Measurements from ENCODE around the gene DEPP1.

Gene DEPP1

GRCh38 chr10:44978213-44978569 is 418 bp downstream of the DEPP1 start:
- DNase-seq (ENCODE audit: low spot score), result no peak

DNA sequence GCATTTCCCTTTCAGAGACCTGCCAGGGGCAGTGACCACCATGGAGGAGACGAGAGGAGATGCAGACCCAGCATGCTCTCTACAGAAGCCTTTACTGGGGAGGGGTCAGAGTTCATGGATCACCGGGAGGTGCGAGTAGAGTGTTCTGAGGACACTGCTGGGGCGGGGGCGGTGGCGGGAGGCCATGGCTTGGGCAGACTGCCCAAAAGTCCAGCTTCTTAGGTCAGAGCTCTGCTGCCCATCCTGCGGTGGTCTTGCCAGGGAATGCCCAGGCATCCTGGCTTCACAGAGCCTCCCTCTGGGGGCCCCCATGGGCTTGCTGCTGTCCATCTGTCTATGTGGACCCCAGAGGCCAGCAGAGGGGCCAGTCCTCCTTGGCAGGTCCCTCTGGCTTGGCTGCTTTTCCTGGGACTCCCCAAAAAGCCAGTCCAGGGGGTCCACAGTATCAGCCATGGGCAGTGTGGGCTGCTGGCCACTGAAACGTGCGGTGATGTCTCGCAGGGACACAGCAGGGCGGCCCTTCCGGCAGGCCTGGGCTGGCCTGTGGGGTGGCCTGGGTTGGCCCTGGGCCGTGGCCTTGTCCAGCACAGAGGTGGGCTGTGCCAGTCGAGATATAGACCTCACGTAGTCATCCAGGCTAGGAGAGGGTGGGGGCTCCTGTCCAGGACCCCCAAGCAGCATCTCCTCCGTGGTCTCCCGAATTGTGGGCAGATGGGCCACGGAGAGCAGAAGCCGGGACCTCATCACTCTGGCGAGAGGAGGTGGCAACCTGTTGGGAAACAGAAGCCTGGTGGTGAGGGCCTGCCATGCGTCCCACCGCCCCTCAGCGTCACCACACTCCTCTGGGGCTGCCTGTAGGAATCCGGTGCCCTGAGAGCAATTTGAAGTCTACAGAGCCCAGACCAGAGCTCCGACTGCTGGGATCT is 1.1 kb downstream of the DEPP1 start:
- DNase-seq (ENCODE audit: low spot score), result no peak

DNA sequence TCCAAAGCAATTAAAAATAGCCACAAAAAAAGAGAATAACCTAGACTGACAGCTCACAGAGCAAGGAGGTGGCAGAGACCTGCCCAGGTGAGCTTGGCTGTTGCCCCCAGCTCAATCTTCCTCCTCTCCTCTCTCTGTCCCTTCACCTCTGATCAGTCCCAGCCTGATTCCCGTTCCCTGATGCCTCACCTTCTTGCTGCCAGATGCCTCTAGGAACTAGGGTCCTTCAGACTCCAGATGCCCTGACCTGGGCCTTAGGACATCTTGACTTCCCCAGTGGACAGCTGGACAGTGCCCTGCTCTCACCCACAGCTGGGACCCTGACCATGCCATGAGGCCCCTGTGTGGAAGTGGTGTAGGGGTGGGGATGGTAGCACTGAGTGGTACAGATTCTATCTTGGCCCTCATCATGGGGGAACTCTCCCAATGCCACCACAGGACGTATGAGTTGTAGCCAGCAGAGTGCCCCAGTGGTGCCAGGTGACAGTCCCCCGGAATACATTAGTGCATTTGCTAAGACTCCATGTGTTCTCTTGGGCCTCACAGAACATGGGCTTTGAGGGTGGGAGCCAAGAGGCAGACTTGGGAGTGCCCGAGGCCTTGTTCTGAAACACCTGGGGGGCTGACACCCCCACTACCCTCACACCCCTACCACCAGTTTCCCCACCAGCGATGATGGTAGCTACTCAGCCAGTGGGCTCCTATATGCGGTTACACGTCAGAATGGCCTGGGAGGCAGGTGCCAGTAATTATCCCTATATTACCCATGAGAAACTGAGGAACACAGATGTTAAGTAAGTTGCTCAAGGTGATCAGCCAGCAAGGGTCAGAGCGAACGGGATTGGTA is 2.0 kb downstream of the DEPP1 start:
- no peak for DNase-seq (ENCODE audit: low spot score)

GRCh38 chr10:44975431-44976331 is 2.9 kb downstream of the DEPP1 start:
- no peak for DNase-seq (ENCODE audit: low spot score)

GRCh38 chr10:44974628-44975430 is 3.8 kb downstream of the DEPP1 start:
- DNase-seq (ENCODE audit: low spot score), result peak; percentile 27

DNA sequence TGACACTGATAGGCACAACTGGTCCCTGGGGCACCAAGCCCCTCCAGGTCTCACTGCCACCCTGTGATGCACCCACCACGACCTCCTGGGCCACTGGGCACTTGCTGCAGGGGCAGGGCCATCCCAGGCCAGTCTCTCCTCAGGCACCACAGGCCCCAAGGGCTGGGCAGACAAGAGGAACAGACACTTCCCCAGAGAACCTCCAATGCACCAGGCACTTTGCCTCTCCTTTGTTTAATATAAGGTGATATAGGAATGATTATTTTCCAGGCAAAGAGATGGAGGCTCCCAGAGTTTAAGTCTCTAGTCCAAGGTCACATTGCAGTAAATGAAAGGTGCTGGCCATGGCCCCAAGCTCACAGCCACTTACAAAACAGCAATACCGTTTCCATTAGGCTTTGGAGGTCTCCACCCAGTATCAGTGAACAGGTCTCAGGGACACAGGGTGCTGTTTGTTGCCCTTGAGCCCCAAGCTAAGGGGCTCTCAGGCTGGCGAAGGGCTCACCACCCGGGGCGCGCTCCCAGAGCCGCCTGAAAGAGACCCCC is 4.5 kb downstream of the DEPP1 start:
- DNase-seq (ENCODE audit: low spot score), result no peak

DNA sequence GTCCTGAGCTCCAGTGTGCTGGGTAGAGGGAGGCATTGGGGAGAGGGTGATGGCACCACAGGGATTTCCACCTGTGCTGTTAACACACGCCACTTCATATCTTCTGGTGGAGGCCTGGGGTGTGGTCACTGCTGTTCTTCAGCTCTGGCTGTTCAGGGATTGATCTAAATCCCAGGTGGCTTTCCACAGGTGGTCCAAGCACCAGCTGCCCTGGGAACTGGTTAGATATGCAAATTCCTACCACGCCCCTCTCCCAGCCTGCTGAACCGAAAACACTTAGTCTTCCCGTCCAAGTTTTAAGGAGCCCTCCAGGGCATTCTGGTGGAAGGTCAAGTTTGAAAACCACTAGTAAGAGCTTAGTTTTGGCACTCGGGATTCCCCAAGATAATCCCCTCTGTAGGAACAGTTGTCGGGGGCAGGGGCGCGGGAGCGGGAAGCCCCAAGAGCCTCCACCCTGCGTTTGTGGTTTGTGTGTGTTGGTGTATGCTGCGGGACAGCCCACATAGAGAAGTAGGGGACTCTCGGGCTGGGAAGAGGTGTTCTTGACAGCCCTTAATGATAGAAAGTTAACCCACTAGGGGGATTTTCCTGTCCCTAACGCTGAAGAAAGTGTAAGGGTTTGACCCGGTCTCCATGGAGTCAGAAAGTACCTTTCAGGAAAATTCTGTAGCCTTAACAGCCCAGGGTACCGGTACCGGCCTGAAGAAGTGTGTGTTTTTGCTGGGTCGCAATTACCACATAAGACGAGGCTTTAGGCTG is 5.1 kb downstream of the DEPP1 start:
- DNase-seq (ENCODE audit: low spot score), result no peak

DNA sequence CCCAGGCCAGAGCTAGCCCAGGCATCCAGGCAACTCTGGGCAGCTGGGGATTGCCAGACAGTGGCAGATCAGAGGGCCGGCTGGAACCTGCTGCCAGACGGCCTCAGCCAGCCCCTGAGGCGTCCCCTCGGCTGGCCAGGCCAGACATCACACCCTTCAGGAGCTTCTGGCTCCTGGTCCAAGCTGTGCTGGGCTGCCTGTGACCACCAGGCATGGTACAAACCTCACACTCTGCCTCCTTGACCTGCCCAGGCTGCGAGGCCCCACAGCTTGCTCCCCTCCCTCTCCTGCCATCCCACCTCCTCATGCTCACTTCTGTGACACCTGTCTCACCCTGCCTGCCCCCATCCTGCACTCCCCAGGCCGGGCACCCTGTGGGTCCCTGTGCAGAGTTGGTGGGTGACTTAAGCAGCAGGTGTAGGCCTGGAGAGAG is 5.7 kb downstream of the DEPP1 start:
- no peak for DNase-seq (ENCODE audit: low spot score)

GRCh38 chr10:44971935-44972757 is 6.5 kb downstream of the DEPP1 start:
- DNase-seq (ENCODE audit: low spot score), result no peak

GRCh38 chr10:44971434-44971833 is 7.2 kb downstream of the DEPP1 start:
- no peak for DNase-seq (ENCODE audit: low spot score)

- DNase-seq (ENCODE audit: low spot score), result no peak
Measured at GRCh38 chr10:44970812-44971395, 7.7 kb downstream of the DEPP1 start.

GRCh38 chr10:44969854-44970253 is 8.8 kb downstream of the DEPP1 start:
- DNase-seq (ENCODE audit: low spot score), result no peak

DNA sequence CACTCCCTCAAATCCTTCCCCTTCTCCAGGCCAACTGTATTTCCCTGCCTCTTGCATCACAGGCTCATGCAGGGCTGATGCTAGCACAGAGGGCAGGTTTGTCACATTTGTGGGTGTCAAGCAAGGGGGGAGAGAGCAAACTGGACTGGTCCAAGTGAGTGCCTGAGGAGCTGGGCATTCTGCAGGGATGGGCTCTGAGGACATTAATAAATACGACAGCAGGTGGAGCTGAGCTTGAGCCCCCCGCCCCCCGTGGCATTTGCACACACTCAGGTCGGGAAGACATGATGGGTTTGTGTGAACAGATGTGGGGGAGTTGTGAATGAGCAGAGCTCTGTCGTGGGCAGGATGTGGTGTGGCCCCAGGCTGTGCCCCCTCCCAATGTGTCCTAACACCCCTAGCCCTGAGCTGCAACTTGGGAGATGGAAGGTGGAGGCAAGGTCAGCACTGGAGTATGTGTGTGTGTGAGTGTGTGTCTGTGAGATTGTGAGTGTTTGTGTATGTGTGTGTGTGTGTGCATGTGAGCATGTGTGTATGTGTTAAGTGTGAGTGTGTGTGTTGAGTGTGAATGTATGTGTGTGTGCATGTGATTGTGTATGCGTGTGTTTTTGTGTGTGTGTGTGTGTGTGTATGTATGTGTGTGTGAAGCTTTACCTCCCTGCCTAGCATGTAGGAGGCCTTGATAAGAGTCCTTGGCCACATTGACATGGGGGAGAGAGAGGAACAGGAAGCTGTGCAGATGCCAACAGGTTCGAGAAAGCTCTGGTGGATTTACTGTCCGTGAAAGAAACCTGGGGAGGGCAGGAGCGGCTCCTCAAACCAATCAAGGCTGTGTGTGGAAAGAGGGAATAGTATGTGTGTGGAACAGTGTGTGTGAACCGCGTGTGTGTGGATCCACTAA is 9.9 kb downstream of the DEPP1 start:
- DNase-seq (ENCODE audit: low spot score), result no peak

DNA sequence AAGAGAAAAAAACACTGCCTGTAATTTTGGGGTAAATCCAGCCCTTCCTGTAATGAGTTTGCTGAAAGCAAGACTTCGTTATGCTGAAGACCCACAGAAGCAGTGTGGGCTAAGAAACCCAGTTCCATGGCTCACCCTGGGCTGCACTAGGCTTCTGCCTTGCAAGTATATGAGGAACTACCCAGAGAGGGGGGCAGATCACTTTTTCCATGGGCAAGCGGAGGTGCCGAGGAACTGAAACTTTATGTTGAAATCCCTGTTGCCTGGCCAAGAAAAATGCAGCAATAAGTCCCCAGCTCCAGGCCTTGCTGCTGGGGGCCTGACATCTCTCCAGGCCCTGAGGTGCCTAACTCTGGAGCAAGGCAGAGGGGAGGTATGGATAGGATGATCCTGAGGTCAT is 10.5 kb downstream of the DEPP1 start:
- no peak for DNase-seq (ENCODE audit: low spot score)

- DNase-seq (ENCODE audit: low spot score), result no peak
Measured at GRCh38 chr10:44967616-44968015, 11.0 kb downstream of the DEPP1 start.

DNA sequence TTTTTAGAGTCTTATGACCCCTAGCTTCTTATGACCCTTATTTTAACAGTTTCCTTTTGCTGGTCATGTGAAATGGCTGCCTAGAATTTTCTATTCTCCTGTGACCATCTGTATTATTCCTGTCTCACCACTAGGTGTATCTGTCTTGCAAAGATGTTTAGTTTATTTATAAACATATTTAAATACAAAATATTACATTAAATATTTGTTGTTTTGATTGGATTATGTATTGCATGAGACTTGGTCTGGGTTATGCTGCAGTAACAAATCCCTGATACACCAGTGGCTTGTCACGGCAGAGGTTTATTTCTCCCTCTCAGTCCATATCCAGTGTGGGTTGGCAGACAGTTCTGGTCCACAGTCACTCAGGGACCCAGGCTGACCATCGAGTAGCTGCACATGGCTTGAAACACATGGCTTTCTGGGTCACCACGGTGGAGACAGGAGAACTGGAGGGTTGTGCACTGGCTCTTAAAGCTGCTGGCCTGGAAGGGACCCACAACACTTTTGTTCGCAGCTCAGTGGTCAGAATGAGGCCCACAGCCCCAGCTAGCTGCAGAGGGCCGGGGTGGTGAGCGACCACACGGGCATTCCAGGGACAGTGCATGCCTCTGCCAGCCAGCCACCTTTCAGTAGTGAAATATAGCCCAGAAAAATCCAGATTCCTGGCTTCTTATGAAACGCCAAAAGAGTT is 11.6 kb downstream of the DEPP1 start:
- DNase-seq (ENCODE audit: low spot score), result no peak

DNA sequence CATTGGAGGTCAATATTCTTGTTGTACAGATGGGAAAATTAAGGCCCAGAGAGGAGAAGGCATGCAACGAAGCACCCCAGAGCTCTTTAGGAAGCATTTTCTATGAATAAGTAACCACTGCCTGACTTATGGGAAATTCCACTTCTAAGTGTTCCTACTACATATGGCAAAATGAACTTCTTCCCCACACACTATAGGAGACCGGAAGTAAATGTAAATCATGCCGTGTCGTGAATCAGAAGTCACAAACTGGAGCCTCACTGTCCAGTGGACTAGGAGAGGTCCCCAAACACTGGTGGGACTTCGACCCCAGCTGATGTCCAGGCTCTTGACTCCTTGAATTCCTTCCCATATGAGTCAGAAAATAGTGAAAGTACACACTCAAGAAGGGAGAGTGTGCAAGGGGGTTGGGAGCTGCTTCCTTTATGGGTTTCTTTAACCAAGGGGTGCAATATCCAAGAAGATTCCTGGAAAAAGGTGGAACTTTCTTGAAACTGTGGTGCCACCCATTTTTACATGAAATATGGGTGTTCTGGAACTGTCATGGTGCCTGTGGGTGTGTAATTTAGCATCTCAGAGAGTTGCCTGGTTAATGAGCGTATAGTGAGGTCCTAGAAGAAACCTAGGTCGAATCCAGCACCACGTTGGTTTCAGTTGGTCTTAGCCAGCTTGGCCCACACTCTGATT is 12.3 kb downstream of the DEPP1 start:
- no peak for DNase-seq (ENCODE audit: low spot score)

Measured in COLO829 (cell line).